Epithelial cell of proximal tubule (primary cell): Measurements from ENCODE around the gene LIM2. TPM values are rescaled to one million over a fixed set of nuclear protein-coding genes. Genes with fewer than 3 reads are reported as not detected.

Source experiments
- DNase-seq: peaks from one replicate; pipeline ENCODE4 v3.0.0-alpha.2; 2011; ENCODE audit warnings: low read depth
- H3K4me3 ChIP-seq: 2 replicates; pipeline ENCODE4 v1.5.1; 2011; ENCODE audit warnings: low read depth, mild to moderate bottlenecking, low read length
- CTCF ChIP-seq: conservative IDR thresholded peaks from 2 replicates; pipeline ENCODE4 v1.5.1; 2012; ENCODE audit warnings: low read depth, mild to moderate bottlenecking, low read length
- total RNA-seq: library from RNA; depleted of rRNA; stranded (reverse); fragments of >200 nt; gene quantifications from 2 replicates; pipeline ENCODE4 v1.2.3, GENCODE V29; 2015

The LIM2 gene
- total RNA-seq, 1 donor from 2014 or later = not detected

GRCh38 chr19:51380379-51380778 lies 7.4 kb downstream of the LIM2 start:
- no peak overlapping the region for H3K4me3 ChIP-seq
- no peak for DNase-seq

GRCh38 chr19:51377422-51377821 lies 10.4 kb downstream of the LIM2 start:
- no peak overlapping the region for H3K4me3 ChIP-seq
- no peak for DNase-seq
- no peak for TF ChIP-seq CTCF

More at GRCh38 chr19:51380379-51380778, 7.4 kb downstream of the LIM2 start:
- no peak for TF ChIP-seq CTCF

GRCh38 chr19:51375504-51376221 lies 12.1 kb downstream of the LIM2 start:
- TF ChIP-seq CTCF = no peak
- H3K4me3 ChIP-seq = no peak overlapping the region
- DNase-seq = no peak

GRCh38 chr19:51372649-51373504 lies 14.9 kb downstream of the LIM2 start, which contains the start of gene NKG7:
Gene NKG7 (minus strand): TSS chr19:51372654. CDS start chr19:51372535, 119 bp downstream.
- H3K4me3 ChIP-seq = no peak within 1 kb of the TSS
- TF ChIP-seq CTCF = no peak
- DNase-seq = no peak

- no peak overlapping the region for H3K4me3 ChIP-seq
- no peak for TF ChIP-seq CTCF
- no peak for DNase-seq
These were observed 15.6 kb downstream of the LIM2 start for GRCh38 chr19:51372021-51372648.

GRCh38 chr19:51371186-51371690 lies 16.5 kb downstream of the LIM2 start:
- no peak for DNase-seq
- H3K4me3 ChIP-seq = no peak overlapping the region
- TF ChIP-seq CTCF = no peak
